K562 (cell line): ENCODE results near the gene FN3KRP.

Source experiments
- FOXK2 ChIP-seq, 2 experiments: fragments of 450-650 bp; IDR thresholded peaks in 1 of 2; conservative IDR thresholded peaks in 1 of 2; 2 replicates each; pipeline ENCODE4 v1.6.1; 2016; ENCODE audit warnings: low read depth in 2 of 2, mild to moderate bottlenecking in 1 of 2
- KDM5B ChIP-seq: fragments of 200-600 bp; sonication (generic); IDR thresholded peaks from 2 replicates; pipeline ENCODE4 v1.6.1; 2012; ENCODE audit warnings: low read depth, mild to moderate bottlenecking, moderate library complexity, low read length, control low read depth, inconsistent platforms; ENCODE audit not compliant: insufficient replicate concordance
- MYC ChIP-seq, 2 experiments: fragments of 250-450 bp in 1 of 2; sonication (Bioruptor Pico) in 1 of 2; IDR thresholded peaks; 2 replicates each; pipeline versions ENCODE4 v1.5.1 to v1.6.1; 2012 to 2021; ENCODE audit warnings: low read depth in 2 of 2, borderline replicate concordance in 1 of 2, improper control_type of control experiment in 1 of 2, low read length in 1 of 2, mild to moderate bottlenecking in 1 of 2, moderate library complexity in 1 of 2
- RFX1 ChIP-seq: fragments of 450-650 bp; IDR thresholded peaks from 2 replicates; pipeline ENCODE4 v1.6.1; 2016; ENCODE audit warnings: mild to moderate bottlenecking, moderate library complexity
- TF ChIP-seq, protein P1 (sequence below): conservative IDR thresholded peaks from 2 replicates; pipeline ENCODE4 v1.6.1; 2011; ENCODE audit warnings: low read depth, mild to moderate bottlenecking, low read length; ENCODE audit not compliant: control insufficient read depth
- TF ChIP-seq, protein P2 (sequence below), 3 experiments: IDR thresholded peaks in 2 of 3; conservative IDR thresholded peaks in 1 of 3; 2 replicates each; pipeline ENCODE4 v1.5.1; 2011 to 2012; ENCODE audit warnings: low read length in 3 of 3, mild to moderate bottlenecking in 3 of 3, control low read depth in 2 of 3, improper control_type of control experiment in 1 of 3, inconsistent platforms in 1 of 3, low read depth in 1 of 3, mixed read lengths in 1 of 3, moderate library complexity in 1 of 3; ENCODE audit not compliant: insufficient read depth in 2 of 3
- TF ChIP-seq, protein P3 (sequence below): sonication (generic); formaldehyde crosslinking; IDR thresholded peaks from 2 replicates; pipeline ENCODE4 v1.8.0; 2023; ENCODE audit warnings: mild to moderate bottlenecking, missing genetic modification reagents

DNA sequence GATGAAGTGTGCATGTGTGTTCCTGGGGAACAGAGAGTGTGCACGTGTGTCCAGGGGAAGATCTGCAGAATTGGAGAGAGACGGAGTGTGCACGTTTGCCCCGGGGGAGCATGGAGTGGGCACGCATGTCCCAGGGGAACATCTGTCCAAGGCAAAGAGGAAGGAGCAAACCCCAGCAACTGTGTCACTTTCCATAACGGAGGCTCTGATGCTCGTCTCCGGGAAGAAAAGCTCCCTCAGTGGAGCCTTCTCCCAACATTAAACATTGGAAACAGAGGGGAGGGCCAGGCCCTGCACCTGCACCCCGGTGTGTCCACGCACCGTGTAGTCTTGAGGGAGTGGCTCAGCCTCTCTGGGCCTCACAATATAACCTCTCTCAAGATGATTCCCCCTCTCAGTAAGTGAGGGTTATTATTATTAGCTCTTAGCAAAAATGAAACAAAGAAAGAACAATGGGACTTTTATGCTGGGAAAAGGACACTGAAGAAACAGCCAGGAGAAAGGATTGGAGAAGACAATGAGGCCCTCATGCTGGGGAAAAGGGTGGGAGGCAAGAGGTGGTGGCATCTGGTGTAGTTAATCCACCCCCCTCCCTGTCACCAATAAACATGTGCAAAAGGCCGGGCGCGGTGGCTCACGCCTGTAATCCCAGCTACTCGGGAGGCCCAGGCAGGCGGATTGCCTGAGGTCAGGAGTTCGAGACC lies 25.6 kb upstream of the FN3KRP start:
- no peak for TF ChIP-seq KDM5B
- TF ChIP-seq, protein P1, sequence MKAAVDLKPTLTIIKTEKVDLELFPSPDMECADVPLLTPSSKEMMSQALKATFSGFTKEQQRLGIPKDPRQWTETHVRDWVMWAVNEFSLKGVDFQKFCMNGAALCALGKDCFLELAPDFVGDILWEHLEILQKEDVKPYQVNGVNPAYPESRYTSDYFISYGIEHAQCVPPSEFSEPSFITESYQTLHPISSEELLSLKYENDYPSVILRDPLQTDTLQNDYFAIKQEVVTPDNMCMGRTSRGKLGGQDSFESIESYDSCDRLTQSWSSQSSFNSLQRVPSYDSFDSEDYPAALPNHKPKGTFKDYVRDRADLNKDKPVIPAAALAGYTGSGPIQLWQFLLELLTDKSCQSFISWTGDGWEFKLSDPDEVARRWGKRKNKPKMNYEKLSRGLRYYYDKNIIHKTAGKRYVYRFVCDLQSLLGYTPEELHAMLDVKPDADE, result no peak
- TF ChIP-seq, protein P2, sequence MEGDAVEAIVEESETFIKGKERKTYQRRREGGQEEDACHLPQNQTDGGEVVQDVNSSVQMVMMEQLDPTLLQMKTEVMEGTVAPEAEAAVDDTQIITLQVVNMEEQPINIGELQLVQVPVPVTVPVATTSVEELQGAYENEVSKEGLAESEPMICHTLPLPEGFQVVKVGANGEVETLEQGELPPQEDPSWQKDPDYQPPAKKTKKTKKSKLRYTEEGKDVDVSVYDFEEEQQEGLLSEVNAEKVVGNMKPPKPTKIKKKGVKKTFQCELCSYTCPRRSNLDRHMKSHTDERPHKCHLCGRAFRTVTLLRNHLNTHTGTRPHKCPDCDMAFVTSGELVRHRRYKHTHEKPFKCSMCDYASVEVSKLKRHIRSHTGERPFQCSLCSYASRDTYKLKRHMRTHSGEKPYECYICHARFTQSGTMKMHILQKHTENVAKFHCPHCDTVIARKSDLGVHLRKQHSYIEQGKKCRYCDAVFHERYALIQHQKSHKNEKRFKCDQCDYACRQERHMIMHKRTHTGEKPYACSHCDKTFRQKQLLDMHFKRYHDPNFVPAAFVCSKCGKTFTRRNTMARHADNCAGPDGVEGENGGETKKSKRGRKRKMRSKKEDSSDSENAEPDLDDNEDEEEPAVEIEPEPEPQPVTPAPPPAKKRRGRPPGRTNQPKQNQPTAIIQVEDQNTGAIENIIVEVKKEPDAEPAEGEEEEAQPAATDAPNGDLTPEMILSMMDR (IDR thresholded peaks at IDR 0.05 in 2 of 3, conservative IDR thresholded peaks at IDR 0.05 in 1 of 3; ENCODE audit: insufficient read depth in 2 of 3, low read depth in 1 of 3, low read length in 3 of 3), result no peak
- no peak for TF ChIP-seq MYC (IDR thresholded peaks at IDR 0.05; ENCODE audit: low read depth, low read length)
- TF ChIP-seq MYC (CRISPR knock-in tag; IDR thresholded peaks at IDR 0.05; ENCODE audit: borderline replicate concordance, low read depth), result no peak
- TF ChIP-seq FOXK2 (conservative IDR thresholded peaks at IDR 0.05 in 1 of 2, IDR thresholded peaks at IDR 0.05 in 1 of 2; ENCODE audit: low read depth in 2 of 2), result no peak
- TF ChIP-seq, protein P3, sequence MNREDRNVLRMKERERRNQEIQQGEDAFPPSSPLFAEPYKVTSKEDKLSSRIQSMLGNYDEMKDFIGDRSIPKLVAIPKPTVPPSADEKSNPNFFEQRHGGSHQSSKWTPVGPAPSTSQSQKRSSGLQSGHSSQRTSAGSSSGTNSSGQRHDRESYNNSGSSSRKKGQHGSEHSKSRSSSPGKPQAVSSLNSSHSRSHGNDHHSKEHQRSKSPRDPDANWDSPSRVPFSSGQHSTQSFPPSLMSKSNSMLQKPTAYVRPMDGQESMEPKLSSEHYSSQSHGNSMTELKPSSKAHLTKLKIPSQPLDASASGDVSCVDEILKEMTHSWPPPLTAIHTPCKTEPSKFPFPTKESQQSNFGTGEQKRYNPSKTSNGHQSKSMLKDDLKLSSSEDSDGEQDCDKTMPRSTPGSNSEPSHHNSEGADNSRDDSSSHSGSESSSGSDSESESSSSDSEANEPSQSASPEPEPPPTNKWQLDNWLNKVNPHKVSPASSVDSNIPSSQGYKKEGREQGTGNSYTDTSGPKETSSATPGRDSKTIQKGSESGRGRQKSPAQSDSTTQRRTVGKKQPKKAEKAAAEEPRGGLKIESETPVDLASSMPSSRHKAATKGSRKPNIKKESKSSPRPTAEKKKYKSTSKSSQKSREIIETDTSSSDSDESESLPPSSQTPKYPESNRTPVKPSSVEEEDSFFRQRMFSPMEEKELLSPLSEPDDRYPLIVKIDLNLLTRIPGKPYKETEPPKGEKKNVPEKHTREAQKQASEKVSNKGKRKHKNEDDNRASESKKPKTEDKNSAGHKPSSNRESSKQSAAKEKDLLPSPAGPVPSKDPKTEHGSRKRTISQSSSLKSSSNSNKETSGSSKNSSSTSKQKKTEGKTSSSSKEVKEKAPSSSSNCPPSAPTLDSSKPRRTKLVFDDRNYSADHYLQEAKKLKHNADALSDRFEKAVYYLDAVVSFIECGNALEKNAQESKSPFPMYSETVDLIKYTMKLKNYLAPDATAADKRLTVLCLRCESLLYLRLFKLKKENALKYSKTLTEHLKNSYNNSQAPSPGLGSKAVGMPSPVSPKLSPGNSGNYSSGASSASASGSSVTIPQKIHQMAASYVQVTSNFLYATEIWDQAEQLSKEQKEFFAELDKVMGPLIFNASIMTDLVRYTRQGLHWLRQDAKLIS (CRISPR knock-in tag), result no peak
- no peak for TF ChIP-seq RFX1
